Left kidney (tissue), 2 donors: ENCODE results near the gene GPX5. TPM values are rescaled to one million over a fixed set of nuclear protein-coding genes. Genes with fewer than 3 reads are reported as not detected.
"Not testable (repeated sequence)": the region's sequence is repeated elsewhere in the genome, so short reads cannot be mapped to it uniquely, and the experiment has no call there.

ENCODE experiments used
- DNase-seq: peaks from one replicate; pipeline ENCODE4 v3.0.0-alpha.2; 2013
- polyA plus RNA-seq: library from polyadenylated mRNA; unstranded; fragments of 120-200 nt; gene quantifications from one replicate; pipeline ENCODE4 v1.2.1, GENCODE V29; 2013; ENCODE audit not compliant: insufficient read length

Gene GPX5
- polyA plus RNA-seq, 1 donor: not detected

DNA sequence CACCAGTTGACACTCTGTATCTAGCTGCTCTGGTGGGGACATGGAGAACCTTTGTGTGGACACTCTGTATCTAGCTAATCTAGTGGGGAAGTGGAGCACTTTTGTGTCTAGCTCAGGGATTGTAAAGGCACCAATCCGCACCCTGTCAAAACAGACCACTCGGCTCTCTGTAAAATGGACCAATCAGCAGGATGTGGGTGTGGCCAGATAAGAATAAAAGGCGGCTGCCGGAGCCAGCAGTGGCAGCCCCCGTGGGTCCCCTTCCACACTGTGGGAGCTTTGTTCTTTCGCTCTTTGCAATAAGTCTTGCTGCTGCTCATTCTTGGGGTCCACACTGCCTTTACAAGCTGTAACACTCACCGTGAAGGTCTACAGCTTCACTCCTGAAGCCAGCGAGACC lies 13.3 kb upstream of the GPX5 start:
- not testable (repeated sequence) for DNase-seq

DNA sequence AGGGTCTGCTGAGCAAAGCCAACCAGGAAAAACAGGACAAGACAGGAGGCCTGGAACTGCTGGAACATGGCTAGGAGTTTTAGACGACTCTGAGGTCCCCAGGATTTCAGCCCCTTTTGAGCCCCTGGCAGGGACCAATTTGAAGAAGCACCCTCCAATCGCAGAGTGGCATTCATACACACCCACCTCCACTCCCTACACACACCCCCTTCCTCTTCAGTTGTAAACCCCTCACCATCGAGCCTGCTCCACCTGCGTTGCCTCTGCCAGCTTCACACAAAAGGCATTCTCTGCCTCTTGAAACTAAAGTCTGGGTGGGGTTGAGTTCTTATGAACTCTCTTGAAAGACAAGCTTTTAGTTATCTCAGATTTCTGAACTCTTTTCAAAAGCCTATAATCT lies 10.0 kb upstream of the GPX5 start, which contains the start of gene GPX6:
Gene GPX6, minus strand, starts transcription at position 118 of the 400 bp plus-strand sequence. Its CDS starts 50 bp downstream, at position 68.
- no peak for DNase-seq

DNA sequence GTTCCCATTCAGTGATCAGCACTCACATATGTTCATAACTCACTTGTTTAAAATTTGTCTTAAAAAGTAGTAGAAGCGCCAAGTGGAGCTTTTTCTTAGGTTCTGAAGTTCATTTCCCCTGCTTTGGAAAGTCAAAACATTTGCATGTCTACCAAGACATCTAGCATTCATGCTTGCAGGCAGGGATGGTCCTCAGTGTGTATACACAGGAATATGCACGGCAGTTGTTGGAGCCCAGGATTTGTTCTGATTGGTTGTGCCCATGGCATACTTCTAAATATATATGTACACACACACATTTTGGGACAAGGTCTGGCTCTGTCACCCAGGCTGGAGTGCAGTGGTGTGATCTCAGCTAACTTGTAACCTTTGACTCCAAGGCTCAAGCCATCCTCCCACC lies 7.7 kb upstream of the GPX5 start:
- DNase-seq: no peak

DNA sequence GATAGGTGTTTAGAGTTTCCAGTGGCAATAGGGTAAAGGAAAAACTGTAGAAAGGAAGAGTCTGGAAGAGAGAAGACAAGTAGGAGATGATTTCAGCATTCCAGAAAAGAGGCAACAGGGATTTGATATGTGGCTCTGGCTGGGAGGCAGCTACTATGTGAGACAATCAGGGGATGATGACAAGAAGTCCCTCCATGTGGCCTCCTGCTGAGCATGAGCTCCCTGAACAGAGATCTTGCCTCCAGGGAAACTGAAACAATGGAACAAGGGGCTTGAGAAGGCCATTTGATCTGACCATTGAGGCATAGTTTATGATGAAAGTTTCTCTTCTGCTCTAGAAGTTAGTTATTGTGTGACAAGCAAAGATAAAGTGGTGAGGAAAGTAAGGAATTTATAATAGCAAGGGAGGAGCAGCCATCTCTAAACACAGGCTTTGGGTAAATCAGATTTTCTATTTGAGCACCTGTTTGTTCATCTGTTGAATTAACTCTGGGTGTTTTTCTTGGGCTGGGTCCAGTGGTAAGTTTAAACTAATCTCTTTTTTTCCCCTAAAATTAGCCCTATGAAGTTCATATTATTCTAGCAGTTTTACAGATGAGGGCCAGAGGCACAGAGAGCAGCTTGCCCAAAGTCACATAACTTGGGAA lies 3.0 kb upstream of the GPX5 start:
- DNase-seq: no peak

DNA sequence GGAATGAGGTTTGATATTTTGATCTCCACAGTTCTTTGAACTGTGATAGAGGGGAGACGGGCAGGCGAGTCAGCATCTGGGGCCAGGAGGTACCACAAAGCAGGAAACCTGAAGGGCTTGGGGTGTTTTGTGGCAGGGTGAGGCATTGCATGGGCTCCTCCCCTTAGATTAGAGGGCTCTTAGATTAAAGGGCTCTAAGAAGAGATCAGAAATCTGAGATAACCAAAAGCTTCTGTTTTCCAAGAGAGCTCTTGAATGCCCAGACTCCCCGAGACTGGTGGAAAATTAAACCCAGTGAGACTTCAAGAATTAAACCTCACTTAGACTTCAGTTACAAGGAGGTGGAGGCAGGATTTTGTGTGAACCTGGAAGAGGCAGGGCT lies 2.4 kb upstream of the GPX5 start:
- DNase-seq: no peak

DNA sequence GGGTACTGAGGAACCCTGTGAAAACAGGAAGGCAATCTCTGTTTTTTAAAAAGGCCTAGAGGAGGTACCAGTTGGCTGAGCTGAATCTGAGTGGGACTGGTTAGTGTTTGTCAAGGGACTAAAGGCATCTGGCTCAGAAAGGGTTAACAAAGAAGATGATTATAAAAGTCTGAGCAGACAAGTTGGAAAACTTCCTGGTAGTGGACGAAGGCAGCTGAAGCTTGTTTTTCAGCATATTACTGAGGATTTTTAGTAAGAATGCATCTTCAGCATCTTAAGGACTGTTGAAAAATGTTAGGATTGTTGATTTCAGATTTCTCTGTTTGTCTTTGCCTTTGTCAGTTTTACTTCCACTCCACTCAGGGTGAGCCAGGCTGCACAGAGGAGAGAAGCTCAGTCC lies 5.1 kb downstream of the GPX5 start:
- no peak for DNase-seq

DNA sequence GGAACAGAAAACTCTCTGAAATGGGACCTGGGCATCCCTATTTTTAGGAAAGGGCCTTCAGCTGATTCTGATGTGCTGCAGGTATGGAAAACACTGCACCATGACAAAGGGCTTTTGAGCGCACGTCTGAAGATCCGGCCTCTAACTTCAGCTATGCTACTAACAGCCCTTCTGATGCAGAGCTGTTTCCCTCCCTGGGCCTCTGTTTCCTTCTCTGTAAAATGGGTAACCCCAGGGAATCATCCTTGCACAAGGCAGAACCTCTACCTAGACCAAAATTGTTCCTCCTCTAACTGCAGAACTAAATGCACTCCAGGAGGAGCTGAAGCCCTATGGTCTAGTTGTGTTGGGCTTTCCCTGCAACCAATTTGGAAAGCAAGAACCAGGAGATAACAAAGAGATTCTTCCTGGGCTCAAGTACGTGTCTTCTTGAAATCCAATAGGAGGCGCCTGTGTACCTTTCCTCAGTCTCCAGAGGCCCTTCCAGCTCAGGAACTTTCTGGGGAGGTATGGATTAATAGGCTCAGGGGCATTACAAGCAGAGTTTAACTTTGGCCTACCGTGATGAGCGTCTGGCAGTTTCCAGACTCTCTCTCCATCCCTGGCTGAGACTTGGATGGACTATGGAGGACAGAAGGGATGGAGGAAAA lies 5.9 kb downstream of the GPX5 start:
- DNase-seq: no peak

DNA sequence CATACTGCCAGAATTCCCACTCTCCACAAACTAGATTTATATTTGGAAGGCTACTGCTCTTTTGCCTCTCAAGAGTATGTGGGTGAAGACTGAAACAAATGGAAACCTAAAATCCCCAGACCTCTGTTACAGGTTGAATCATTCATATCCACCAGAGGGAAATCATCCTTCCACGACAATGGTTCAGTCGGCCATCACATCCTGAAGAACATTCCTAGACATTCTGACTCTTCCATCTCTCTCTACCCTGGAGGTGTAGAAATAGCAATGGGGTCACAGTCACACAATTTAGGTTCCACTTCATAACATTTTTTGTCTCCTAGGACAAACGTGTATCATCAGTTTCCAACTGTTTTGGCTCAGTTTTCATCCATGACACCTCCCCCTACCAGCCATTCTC lies 8.6 kb downstream of the GPX5 start:
- DNase-seq: no peak

DNA sequence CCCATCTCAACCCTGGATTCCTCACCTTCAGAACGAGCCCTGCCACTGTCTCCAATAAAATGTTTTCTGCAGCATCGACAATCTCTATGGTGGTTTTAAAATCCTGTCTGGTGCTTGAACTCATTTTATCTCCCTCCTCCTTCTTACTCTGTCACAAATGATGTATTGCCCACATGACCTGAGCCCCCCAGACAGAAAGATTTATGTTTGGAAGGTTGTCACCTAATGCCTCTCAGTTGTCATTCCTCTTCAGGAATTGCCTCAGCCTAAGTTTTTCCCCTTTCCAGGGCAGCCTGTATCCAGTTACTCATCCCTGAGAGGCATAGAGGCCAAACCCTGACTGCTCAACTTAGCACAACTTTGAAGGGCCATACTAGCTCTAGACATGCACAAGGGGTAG lies 9.2 kb downstream of the GPX5 start:
- peak; percentile 12 for DNase-seq

DNA sequence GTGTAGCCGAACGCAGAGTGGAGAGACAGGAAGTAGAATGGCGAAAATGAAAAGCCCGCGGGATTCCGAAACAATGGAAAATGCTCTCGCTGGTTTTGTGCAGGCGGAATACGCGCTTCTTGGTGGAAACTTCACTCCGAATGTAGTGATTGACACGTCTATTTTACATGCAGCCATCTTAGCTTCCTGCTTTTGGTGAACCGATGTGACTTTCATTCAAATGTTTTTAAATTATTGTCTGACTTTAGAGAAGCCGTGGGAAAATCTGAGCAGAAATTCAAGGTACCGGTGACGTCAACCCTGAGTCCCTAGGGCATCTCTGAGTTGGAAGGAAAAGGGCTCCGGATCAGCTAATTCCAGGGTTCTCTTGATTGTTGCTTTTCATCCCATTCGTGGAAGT lies 11.4 kb downstream of the GPX5 start:
- DNase-seq: peak; percentile 15

DNA sequence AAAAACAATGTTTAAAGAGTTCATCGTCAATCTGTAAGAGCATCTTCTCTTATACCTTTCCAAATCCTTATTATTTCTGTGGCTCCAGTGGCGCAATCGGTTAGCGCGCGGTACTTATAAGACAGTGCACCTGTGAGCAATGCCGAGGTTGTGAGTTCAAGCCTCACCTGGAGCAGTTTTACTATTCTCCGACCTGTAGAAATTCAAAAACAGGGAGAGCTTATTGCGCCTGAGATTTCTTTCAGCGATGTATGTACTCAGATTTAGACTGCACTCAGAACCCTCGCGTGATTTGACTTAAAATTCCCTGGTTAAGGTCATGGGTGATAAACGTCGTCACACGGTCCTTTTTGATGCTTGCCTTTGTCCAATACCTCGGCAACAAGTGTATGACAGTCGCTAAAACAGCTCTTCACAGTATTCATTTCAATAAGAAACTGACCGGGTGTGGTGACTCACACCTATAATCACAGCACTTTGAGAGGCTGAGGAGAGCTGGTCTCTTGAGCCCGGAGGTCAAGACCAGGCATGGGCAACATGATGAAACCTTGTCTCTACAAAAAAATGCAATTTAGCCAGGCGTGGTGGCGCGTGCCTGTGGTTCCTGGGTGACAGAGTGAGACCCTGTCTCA lies 11.9 kb downstream of the GPX5 start:
- DNase-seq: peak; percentile 17

DNA sequence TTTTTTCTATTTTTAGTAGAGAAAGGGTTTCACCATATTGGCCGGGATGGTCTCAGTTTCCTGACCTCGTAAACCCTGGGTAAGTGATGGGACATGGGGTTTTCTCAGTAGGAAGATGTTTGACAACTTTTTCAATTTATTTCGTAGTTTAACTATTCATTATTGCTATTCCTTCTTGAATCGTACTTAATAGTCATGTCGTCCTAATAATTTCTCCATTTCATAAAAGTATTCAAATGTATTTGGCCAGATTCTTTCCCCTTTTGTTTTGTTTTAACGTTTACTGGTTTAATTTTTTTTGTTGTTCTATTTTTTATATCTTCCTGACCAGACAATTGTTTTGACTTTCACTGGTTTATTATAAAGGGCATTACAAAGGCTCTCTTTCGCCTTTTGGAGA lies 16.3 kb downstream of the GPX5 start:
- no peak for DNase-seq

DNA sequence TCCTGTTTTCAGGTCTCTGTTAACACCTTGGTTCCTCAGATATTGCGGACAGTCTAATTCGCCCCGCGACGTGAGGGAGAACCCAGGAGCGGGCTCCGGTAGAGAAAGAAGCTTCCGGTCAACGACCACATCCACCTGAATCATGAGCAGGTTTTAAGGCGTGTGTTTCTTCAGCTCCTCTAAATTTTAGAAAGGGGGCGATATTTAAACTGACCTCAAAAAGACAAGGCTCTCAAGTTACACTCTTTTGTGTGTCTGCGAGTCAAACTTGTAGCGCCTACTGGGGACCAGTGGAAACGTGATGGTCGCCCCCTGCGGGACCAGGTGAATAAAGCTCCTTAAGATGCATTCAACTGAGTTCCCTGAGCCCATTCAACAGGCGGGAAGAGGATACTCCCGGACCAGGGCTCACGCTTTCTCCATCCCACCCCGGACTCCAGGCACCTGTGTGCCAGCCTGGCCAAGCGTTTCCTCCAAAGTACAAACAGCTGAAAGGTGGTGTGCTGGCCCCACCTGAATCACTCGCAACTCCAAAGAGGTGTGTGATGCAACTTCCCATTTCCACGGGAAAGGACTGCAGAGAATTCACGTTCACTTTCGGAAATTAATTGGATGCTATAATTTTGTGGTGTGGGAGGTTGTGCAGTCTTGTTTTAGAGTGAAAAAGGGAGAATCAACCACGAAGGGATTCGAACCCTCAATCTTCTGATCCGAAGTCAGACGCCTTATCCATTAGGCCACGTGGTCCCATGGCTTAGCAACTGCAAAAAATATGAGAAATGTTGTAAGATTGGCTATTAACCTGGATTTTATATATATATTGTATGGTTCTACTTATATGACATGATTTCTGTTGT lies 17.0 kb downstream of the GPX5 start:
- DNase-seq: peak; percentile 82

DNA sequence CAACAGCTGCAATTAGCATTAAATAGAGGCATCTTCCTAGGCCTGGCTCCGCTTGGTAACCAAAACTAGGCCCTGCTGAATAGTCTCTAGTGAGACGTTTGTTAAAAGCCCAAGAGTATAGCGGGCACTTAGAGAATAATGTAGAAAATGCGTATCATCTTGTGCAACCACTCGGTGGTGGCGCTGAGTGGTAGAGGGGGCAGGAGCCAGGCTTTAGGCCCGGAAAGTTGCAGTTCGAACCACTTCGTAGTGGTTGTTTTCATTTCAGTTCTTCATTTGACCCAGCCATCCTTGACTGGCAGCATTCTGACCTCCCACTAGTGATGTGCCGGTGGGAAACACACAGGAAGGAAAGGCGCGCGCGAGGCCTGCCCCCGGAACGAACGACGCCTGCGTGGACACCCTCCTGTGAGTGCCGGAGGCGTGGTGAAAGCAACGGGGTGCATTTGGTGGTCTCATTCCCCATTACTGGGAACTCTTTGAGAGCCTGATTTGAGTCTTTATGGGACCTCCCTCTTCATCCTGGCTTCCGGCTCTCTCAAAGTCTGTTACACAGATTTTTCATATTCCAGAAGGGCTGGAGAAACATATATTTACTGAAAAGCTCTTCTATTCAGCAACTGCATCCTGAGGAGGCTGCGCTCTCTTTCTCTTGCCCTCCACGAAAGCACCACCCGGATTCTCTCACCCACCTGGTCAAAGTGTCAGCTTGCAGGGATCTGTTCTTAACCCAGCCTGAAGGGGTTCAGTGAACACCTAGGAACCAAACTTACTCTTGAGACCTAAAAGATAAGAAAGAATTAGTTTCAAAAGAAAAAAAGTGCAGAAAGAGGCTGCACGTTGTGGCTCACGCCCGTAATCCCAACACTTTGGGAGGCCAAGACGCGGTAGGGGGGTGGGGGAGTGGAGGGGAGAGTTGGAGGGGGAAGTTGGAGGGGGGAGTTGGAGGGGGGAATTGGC lies 18.2 kb downstream of the GPX5 start:
- DNase-seq: peak; percentile 47

DNA sequence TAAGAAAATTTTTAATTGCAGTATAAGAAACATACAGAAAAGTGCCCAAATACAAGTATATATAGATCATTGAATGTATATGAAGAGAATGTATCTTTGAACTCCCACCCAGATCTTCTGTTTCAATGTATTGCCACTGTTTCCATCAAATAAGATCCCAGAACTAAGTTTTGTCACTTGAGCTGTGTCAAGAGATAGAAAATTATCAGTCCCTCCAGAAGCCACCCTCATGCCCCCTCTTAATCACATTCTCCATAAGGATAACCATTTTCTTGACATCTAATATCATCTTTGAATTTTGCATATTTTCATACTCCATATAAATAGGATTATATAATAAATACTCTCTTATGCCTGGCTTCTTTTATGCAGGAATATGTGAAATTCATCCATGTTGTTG lies 20.3 kb downstream of the GPX5 start:
- DNase-seq: no peak

DNA sequence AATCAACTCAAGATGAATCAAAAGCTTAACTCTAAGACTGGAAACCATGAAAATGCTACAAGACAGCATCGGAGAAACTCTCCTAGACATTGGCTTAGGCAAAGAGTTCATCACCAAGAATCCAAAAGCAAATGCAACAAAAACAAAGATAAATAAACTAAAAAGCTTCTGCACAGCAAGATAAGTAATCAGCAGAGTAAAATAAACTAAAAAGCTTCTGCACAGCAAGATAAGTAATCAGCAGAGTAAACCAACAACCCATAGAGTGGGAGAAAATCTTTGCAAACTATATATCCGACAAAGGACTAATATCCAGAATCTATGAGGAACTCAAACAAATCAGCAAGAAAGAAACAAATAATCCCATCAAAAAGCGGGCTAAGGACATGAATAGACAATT lies 21.3 kb downstream of the GPX5 start:
- DNase-seq: not testable (repeated sequence)

DNA sequence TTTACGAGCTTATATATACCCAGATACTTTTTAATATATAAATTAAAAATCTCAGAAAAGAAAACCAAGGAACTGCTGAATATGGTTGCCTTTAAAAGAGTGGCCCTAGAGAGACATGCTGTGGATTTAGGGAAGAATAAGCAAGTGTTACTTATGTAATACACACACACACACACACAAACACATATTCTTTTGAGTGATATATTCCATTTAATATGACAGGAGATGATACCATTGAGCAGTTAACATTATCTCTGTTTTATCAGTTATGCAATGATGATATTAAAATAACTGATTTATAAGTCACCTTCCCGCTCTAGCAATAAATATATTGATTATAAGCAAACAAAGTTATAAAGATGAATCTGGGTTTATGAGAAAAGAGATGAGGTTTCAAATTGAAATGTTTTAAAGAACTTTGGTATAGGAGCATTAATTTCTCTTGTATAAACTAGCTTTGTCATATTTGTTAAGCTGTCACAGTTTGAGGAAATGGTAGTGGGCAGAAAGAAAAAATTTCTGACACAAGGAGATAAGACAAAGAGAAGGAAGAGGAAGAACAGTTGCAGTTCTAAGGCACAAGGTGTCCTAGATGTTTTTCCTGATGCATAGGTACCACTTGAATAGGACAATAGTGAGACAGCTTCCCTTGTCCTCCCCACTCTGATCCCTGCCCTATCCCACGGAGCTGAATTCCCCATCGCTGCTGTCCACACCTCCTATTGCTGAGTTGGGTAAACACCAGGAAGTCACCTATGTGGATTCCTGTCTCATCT lies 26.4 kb downstream of the GPX5 start:
- no peak for DNase-seq

DNA sequence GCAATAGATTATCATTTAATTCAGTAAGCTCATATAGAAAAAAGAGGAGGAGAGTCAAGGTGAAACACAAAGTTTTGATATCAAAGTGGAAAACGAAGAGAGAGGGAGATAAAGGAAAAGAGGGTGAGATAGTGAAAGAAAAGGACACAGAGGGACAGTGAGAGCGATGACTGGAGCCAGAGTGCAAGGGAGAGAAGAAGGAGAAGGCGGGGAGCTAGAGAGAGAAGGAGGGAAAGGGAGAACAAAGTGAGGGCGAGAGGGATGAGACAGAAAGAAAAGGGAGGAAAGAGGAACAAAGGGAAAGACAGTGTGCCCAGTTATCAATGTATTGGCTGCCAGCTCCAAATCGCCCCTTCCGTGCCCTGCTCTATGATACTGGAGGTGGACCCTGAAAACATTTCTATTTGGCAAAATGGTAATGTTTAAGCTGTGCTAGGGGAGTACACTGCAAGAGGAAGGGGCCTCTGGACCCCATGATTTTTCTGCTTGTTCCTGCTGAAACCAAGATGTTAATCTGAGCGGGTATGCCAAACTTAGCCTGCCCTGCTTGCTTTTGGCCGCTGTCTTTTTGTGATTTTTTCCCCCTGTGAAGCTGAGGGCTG lies 27.8 kb downstream of the GPX5 start:
- no peak for DNase-seq

DNA sequence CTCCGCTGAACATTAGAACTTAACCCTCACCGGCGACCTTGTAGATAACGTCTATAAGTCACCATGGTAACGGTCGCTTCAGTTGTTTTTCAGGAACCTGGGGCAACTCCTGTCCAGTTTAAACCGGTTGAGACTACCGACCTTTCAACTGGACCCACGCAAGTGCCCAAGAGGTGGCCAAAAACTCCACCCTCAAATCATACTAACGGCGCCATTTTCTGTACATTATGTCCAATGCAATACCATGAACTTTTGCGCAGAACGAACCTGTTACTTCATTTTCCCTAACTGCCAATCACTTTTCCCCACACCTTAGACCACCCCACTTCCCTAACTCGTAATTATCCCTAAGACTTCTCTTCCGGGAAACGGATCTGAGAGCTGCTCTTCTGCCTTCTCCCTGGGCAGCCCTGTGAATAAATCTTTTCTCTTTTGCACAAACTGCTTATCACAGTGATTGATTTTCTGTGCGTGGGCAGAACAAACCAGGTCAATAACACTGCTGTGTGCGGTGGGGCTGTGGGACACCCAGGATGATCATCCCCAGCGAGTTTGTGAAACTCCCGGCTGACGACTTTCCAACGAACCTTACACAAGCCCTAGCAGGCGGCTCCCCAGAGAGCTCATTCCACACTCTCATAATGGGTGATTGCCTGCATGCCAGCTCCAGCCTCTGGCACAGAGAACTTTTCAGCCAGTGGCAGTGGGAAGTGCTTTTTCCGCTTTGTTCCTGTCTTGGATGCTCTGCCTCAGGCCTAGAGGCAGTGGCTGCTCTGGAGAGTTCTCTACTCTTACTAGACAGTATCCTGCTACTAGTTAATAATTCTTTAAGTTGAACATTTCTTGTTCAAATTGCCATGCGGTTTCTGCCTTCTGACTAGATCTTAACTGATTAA lies 28.6 kb downstream of the GPX5 start:
- DNase-seq: peak; percentile 42
